ENCODE results near the gene PLPPR4.

GRCh38 chr1:99331636-99332035 is 67.3 kb downstream of the PLPPR4 start:
- TF ChIP-seq CTCF (optimal IDR thresholded peaks at IDR 0.05 in 1 of 3, IDR thresholded peaks at IDR 0.05 in 1 of 3, conservative IDR thresholded peaks at IDR 0.05 in 1 of 3; ENCODE audit: extremely low read depth in 1 of 3, insufficient read depth in 2 of 3, low read length in 3 of 3) (no peak), EZH2 (IDR thresholded peaks at IDR 0.05; ENCODE audit: low read length) (no peak)

All from keratinocyte (primary cell).